GM12878 (cell line): ENCODE measurements around the gene EIF2B4. TPM values are rescaled to one million over a fixed set of nuclear protein-coding genes. Genes with fewer than 3 reads are reported as not detected.

ENCODE experiments used
- CBX5 ChIP-seq: sonication (generic); IDR thresholded peaks from 2 replicates; pipeline ENCODE4 v1.6.1; 2016; ENCODE audit warnings: low read depth, moderate library complexity, mild to moderate bottlenecking, inconsistent platforms
- CEBPB ChIP-seq, 2 experiments: fragments of 150-350 bp in 1 of 2; IDR thresholded peaks; 2 replicates each; pipeline ENCODE4 v1.6.1; 2012 to 2014; ENCODE audit warnings: low read depth in 2 of 2, low read length in 2 of 2, borderline replicate concordance in 1 of 2, inconsistent platforms in 1 of 2
- CHD4 ChIP-seq: fragments of 200-600 bp; sonication (generic); IDR thresholded peaks from 2 replicates; pipeline ENCODE4 v1.6.1; 2016; ENCODE audit warnings: mild to moderate bottlenecking
- CTCF ChIP-seq, 3 experiments: IDR thresholded peaks in 2 of 3; conservative IDR thresholded peaks in 1 of 3; 2 replicates each; pipeline ENCODE4 v1.5.1; 2011; ENCODE audit warnings: low read depth in 3 of 3, low read length in 3 of 3, mild to moderate bottlenecking in 3 of 3, control low read depth in 2 of 3, moderate library complexity in 2 of 3, inconsistent platforms in 1 of 3, mixed read lengths in 1 of 3; ENCODE audit not compliant: control insufficient read depth in 2 of 3, insufficient read depth in 1 of 3; ENCODE audit errors: extremely low read depth in 1 of 3
- FOXK2 ChIP-seq: fragments of 450-650 bp; IDR thresholded peaks from 2 replicates; pipeline ENCODE4 v1.6.1; 2017; ENCODE audit warnings: mild to moderate bottlenecking, moderate library complexity
- HDAC6 ChIP-seq: fragments of 200-600 bp; sonication (generic); IDR thresholded peaks from one replicate; pipeline ENCODE4 v1.8.0; 2017; ENCODE audit warnings: antibody characterized with exemption; ENCODE audit not compliant: unreplicated experiment
- MEF2B ChIP-seq: fragments of 450-650 bp; IDR thresholded peaks from 2 replicates; pipeline ENCODE4 v1.6.1; 2018; ENCODE audit warnings: mild to moderate bottlenecking, moderate library complexity; ENCODE audit not compliant: partially characterized antibody, poor library complexity, severe bottlenecking
- MTA3 ChIP-seq: IDR thresholded peaks from 2 replicates; pipeline ENCODE4 v1.6.1; 2012; ENCODE audit warnings: low read length, inconsistent platforms, borderline replicate concordance
- NBN ChIP-seq: fragments of 450-650 bp; IDR thresholded peaks from 2 replicates; pipeline ENCODE4 v1.6.1; 2016
- NFIC ChIP-seq: IDR thresholded peaks from 2 replicates; pipeline ENCODE4 v1.6.1; 2012; ENCODE audit warnings: low read depth, mild to moderate bottlenecking, inconsistent platforms, low read length, moderate library complexity
- NFYA ChIP-seq: IDR thresholded peaks from 2 replicates; pipeline ENCODE4 v1.6.1; 2011; ENCODE audit warnings: low read depth, mild to moderate bottlenecking, low read length, improper control_type of control experiment, borderline replicate concordance
- NR2C2 ChIP-seq: IDR thresholded peaks from 2 replicates; pipeline ENCODE4 v1.6.1; 2011; ENCODE audit warnings: borderline replicate concordance, low read depth; ENCODE audit not compliant: control insufficient read depth, insufficient read length
- NR2F1 ChIP-seq: fragments of 450-650 bp; conservative IDR thresholded peaks from 2 replicates; pipeline ENCODE4 v1.6.1; 2017; ENCODE audit warnings: mild to moderate bottlenecking
- PAX5 ChIP-seq: IDR thresholded peaks from 2 replicates; pipeline ENCODE4 v1.6.1; 2011; ENCODE audit warnings: low read depth, low read length, borderline replicate concordance
- PAX8 ChIP-seq: fragments of 450-650 bp; IDR thresholded peaks from 2 replicates; pipeline ENCODE4 v1.6.1; 2017; ENCODE audit warnings: mild to moderate bottlenecking, moderate library complexity
- RUNX3 ChIP-seq: IDR thresholded peaks from 2 replicates; pipeline ENCODE4 v1.6.1; 2012; ENCODE audit warnings: low read length, inconsistent platforms
- SREBF2 ChIP-seq: IDR thresholded peaks from 2 replicates; pipeline ENCODE4 v1.6.1; 2012; ENCODE audit warnings: mild to moderate bottlenecking, low read length
- SRF ChIP-seq, 2 experiments: IDR thresholded peaks; 2 replicates each; pipeline ENCODE4 v1.6.1; 2011; ENCODE audit warnings: low read depth in 2 of 2, low read length in 2 of 2, mild to moderate bottlenecking in 1 of 2, moderate library complexity in 1 of 2
- polyA plus RNA-seq, 11 experiments: library from polyadenylated mRNA; depleted of rRNA in 4 of 11; unstranded in 6 of 11; stranded (reverse) in 5 of 11; fragments of >200 nt; fragmentation: Nextera tagmentation in 4 of 11; fragmentation: Illumina TruSeq in 1 of 11; extraction: Ambion mirVana in 4 of 11; extraction: Trizol in 1 of 11; gene quantifications; 1 replicate in 1 of 11; 2 replicates in 10 of 11; pipeline versions ENCODE4 v1.2.1 to v1.2.3, GENCODE V29; 2011 to 2016; ENCODE audit warnings: inconsistent platforms in 2 of 11, missing spikeins in 2 of 11, low read depth in 1 of 11
- total RNA-seq, 4 experiments: library from RNA; depleted of rRNA in 3 of 4; stranded (reverse); fragments of >200 nt in 3 of 4; fragmentation: Illumina TruSeq in 1 of 4; extraction: Trizol in 1 of 4; gene quantifications; 2 replicates each; pipeline versions ENCODE4 v1.2.1 to v1.2.3, GENCODE V29; 2013 to 2021
- TF ChIP-seq, protein P1 (sequence below): fragments of 450-650 bp; formaldehyde crosslinking; IDR thresholded peaks from 2 replicates; pipeline ENCODE4 v1.4.0; 2020; ENCODE audit warnings: mild to moderate bottlenecking, moderate library complexity
- TF ChIP-seq, protein P2 (sequence below): fragments of 450-650 bp; IDR thresholded peaks from 2 replicates; pipeline ENCODE4 v1.6.1; 2017; ENCODE audit warnings: mild to moderate bottlenecking, low read depth, inconsistent platforms; ENCODE audit not compliant: poor library complexity, severe bottlenecking
- TF ChIP-seq, protein P3 (sequence below): IDR thresholded peaks from 2 replicates; pipeline ENCODE4 v1.6.1; 2011; ENCODE audit warnings: borderline replicate concordance, low read depth, mild to moderate bottlenecking, moderate library complexity, mixed read lengths, low read length; ENCODE audit not compliant: insufficient read depth; ENCODE audit errors: extremely low read length

Gene EIF2B4
- total and polyA plus RNA-seq, 10 of the 15 experiments (the other 5 are each of a cell fraction or from before 2014, with no cell fraction given): 13.4 to 53.9 (median 27.5) TPM

DNA sequence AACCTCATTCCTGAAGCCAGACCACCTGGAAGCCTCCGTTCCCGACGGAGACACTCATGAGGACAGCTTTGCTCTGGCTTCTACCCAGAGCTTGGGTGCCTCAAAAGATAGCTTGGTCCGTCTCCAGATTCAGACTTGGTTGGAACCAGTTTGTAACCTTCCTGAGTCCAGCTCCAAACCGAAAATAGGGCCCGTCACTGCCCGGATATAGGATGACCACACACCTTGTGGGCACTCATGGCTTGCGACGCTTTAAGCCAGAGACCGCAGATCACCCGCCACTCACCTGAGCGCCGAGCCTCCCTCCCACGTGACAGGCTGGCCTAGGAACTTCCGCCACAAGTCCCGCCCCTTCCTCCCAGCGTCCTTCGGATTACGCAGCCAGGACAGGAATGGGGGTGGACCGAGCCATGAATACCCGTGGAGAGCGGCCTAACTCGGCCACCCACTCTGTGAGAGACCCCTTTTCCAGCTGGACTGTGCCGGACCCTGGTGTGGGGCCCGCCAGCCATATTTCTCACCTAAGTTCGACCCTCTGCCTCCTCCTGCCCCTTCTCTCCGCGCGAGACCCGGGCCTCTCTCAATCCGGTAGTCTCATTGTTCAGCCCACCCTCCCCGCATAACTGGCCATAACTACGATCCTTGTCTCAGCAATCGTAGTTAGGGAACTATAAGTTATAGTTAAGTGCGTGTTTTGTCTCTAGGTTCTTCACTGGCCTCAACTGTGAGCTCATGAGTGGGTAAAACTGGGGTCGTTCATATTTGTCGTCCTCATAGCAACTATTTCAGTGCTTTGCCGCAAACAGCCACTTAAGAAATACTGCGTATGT lies 47.2 kb downstream of the EIF2B4 start, which contains the start of gene MPV17 (continued):
- TF ChIP-seq, protein P1, sequence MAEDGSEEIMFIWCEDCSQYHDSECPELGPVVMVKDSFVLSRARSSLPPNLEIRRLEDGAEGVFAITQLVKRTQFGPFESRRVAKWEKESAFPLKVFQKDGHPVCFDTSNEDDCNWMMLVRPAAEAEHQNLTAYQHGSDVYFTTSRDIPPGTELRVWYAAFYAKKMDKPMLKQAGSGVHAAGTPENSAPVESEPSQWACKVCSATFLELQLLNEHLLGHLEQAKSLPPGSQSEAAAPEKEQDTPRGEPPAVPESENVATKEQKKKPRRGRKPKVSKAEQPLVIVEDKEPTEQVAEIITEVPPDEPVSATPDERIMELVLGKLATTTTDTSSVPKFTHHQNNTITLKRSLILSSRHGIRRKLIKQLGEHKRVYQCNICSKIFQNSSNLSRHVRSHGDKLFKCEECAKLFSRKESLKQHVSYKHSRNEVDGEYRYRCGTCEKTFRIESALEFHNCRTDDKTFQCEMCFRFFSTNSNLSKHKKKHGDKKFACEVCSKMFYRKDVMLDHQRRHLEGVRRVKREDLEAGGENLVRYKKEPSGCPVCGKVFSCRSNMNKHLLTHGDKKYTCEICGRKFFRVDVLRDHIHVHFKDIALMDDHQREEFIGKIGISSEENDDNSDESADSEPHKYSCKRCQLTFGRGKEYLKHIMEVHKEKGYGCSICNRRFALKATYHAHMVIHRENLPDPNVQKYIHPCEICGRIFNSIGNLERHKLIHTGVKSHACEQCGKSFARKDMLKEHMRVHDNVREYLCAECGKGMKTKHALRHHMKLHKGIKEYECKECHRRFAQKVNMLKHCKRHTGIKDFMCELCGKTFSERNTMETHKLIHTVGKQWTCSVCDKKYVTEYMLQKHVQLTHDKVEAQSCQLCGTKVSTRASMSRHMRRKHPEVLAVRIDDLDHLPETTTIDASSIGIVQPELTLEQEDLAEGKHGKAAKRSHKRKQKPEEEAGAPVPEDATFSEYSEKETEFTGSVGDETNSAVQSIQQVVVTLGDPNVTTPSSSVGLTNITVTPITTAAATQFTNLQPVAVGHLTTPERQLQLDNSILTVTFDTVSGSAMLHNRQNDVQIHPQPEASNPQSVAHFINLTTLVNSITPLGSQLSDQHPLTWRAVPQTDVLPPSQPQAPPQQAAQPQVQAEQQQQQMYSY (CRISPR knock-in tag): no peak
- TF ChIP-seq PAX8 (no peak), CBX5 (no peak), PAX5 (no peak; the same call in 1 of the 2 replicates), CTCF (IDR thresholded peaks at IDR 0.05 in 2 of 3, conservative IDR thresholded peaks at IDR 0.05 in 1 of 3; ENCODE audit: control insufficient read depth in 2 of 3, extremely low read depth in 1 of 3, insufficient read depth in 1 of 3, low read depth in 3 of 3, low read length in 3 of 3) (no peak), SREBF2 (no peak), FOXK2 (peak; percentile 42; the same call in 1 of the 2 replicates), CHD4 (no peak), HDAC6 (peak; percentile 51), NFYA (no peak), NR2C2 (no peak), NBN (peak; percentile 59; the same call in 1 of the 2 replicates), RUNX3 (peak; percentile 88), MEF2B (no peak), CEBPB (IDR thresholded peaks at IDR 0.05; ENCODE audit: borderline replicate concordance in 1 of 2, low read depth in 2 of 2, low read length in 2 of 2) (no peak), MTA3 (peak; percentile 87; the same call in 1 of the 2 replicates), SRF (IDR thresholded peaks at IDR 0.05; ENCODE audit: low read depth in 2 of 2, low read length in 2 of 2) (no peak), NR2F1 (no peak; the same call in 1 of the 2 replicates), NFIC (peak; percentile 38; the same call in 1 of the 2 replicates)
- TF ChIP-seq, protein P2, sequence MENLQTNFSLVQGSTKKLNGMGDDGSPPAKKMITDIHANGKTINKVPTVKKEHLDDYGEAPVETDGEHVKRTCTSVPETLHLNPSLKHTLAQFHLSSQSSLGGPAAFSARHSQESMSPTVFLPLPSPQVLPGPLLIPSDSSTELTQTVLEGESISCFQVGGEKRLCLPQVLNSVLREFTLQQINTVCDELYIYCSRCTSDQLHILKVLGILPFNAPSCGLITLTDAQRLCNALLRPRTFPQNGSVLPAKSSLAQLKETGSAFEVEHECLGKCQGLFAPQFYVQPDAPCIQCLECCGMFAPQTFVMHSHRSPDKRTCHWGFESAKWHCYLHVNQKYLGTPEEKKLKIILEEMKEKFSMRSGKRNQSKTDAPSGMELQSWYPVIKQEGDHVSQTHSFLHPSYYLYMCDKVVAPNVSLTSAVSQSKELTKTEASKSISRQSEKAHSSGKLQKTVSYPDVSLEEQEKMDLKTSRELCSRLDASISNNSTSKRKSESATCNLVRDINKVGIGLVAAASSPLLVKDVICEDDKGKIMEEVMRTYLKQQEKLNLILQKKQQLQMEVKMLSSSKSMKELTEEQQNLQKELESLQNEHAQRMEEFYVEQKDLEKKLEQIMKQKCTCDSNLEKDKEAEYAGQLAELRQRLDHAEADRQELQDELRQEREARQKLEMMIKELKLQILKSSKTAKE: no peak
- TF ChIP-seq, protein P3, sequence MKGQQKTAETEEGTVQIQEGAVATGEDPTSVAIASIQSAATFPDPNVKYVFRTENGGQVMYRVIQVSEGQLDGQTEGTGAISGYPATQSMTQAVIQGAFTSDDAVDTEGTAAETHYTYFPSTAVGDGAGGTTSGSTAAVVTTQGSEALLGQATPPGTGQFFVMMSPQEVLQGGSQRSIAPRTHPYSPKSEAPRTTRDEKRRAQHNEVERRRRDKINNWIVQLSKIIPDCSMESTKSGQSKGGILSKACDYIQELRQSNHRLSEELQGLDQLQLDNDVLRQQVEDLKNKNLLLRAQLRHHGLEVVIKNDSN: peak; percentile 96
